Measurements from ENCODE around the gene KRTAP10-3. TPM values are rescaled to one million over a fixed set of nuclear protein-coding genes. Genes with fewer than 3 reads are reported as not detected.
A peak's percentile ranks its signal among the peaks of the same experiment; 100 is the strongest.

Gene KRTAP10-3
- total and polyA plus RNA-seq, 2 of the 13 experiments (the other 11 are each of a cell fraction or from before 2014, with no cell fraction given): not detected

DNA sequence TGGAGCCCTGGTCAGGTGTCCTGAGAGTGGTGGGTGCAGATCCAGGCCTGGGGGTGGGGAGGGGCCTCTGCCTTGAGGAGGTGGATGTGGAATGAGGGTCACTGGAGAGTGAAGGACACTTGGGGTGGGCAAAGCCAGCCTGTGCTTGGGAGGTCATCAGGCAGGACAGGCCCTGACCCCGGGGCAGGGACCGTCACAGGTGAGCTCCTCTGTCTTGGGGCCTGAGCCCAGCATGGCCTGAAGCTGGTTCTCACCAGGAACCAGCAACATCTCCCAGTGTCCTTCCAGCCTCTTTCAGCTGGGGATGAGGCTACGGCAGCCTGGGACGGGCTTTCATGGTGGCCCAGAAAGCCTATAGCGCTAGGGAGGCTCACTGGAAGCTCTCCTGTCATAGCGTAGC, 6.5 kb downstream of the KRTAP10-3 start (continued):
- no peak for TF ChIP-seq ZNF275 (CRISPR knock-in tag; IDR thresholded peaks at IDR 0.05; ENCODE audit: borderline replicate concordance)
- TF ChIP-seq, protein P1, sequence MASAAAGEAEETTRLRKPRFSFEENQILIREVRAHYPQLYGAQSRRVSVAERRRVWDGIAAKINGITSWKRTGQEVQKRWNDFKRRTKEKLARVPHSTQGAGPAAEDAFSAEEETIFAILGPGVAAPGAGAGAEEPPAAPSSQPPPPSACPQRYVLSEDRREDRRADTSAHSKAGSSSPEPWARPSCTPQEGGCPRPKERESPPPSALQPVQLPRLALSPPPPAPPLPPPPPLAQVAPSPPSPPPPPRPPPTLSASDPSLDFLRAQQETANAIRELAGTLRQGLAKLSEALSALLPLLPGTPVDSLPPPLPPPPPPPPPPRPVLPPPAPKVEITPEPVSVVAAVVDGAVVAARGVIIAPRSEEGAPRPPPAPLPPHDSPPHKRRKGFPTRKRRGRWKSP (CRISPR knock-in tag; IDR thresholded peaks at IDR 0.05): no peak

DNA sequence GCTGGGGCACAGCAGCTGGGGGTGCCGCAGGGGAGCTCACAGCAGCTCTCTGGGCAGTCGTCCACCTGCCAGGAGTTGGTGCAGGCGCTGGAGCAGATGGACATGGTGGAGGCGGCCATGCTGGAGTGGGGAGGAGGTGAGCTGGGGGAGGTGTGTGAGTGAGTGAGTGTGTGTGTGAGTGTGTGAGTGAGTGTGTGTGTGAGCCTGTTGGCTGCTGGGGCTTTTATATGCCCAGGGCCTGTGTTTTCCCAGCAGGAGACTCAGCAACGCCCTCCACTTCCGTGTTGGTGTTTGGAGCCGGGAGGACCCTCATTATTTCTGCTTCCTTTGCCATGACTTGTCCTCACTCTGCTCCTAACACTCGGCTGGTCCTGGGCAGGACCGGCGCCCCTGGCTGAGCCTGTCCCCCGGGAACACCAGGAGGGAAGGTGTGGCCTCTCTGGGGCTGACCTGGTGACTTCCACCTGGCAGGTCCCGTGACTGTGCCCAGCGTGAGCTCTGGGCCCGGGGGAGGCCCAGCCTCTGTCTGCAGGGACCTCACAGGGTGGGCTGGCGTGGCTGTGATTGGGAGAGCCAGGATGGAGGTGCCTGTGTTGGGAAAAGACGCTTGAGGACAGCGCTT, 7.1 kb downstream of the KRTAP10-3 start, which contains the start of gene KRTAP10-2:
KRTAP10-2 (minus strand) TSS at position 166 of the 622 bp plus-strand sequence; CDS start at position 119, 47 bp downstream.
- Histone ChIP-seq H3K4me3 (replicated peaks in 1 of 3; ENCODE audit: insufficient read depth in 1 of 3, low read depth in 2 of 3, low read length in 3 of 3) (no peak within 1 kb of the TSS), H3K27me3 (ENCODE audit: control insufficient read depth in 1 of 2, insufficient read depth in 2 of 2, low read length in 2 of 2) (peaks cover 0 to 3% of the 10 kb centered on the region in 2 experiments; a peak in 2 of 5 replicates), H4K20me1 (ENCODE audit: insufficient read depth, low read length) (no peaks in the 10 kb centered on the region), H3K27ac (ENCODE audit: extremely low read length, insufficient read depth, low read length) (no peak within 1 kb of the TSS), H3K4me1 (ENCODE audit: insufficient read depth, low read length) (no peaks in the 10 kb centered on the region; the same call in 1 of the 2 replicates), H3K9me3 (ENCODE audit: low read length) (no peaks in the 10 kb centered on the region), H3K4me2 (ENCODE audit: low read depth, low read length) (no peak within 1 kb of the TSS; the same call in 1 of the 2 replicates), H3K36me3 (replicated peaks in 1 of 2; ENCODE audit: control insufficient read depth in 1 of 2, insufficient read depth in 2 of 2, low read length in 2 of 2) (no peaks in the 10 kb centered on the region), H2AFZ (ENCODE audit: low read length) (no peak within 1 kb of the TSS), H3K79me2 (ENCODE audit: insufficient read depth, low read length) (no peaks in the 10 kb centered on the region), H3K9ac (ENCODE audit: insufficient read depth, low read depth, low read length) (no peak within 1 kb of the TSS)
- DNase-seq (ENCODE audit: low spot score) (no peak), ATAC-seq (peak; percentile 40), FAIRE-seq (no peak)
- no TSS peak for BruUV-seq (replicated peaks)
- WGBS (ENCODE audit: low lambda C conversion rate): 55% methylated on average over 11 of the region's 17 CpGs
- CTCF ChIA-PET (ENCODE audit: low intra/inter-chr PET ratio, low total read pairs): no interaction called here
- in situ Hi-C loops (cut with HindIII; ENCODE audit: extremely low pct_ligation_motif_present, low pct_unique_long_range_greater_than_20kb): no loop called here
- POLR2A ChIA-PET: no interaction called here
- 0 out of 2 replicates have a peak, but pooled peaks have one; percentile 18 for TF ChIP-seq ELF1 (CRISPR knock-in tag; IDR thresholded peaks at IDR 0.05)
- no peak for TF ChIP-seq NFE2 (CRISPR knock-in tag; IDR thresholded peaks at IDR 0.05)
- no peak for TF ChIP-seq ZNF333 (CRISPR knock-in tag; IDR thresholded peaks at IDR 0.05; ENCODE audit: borderline replicate concordance)
- TF ChIP-seq, protein P2, sequence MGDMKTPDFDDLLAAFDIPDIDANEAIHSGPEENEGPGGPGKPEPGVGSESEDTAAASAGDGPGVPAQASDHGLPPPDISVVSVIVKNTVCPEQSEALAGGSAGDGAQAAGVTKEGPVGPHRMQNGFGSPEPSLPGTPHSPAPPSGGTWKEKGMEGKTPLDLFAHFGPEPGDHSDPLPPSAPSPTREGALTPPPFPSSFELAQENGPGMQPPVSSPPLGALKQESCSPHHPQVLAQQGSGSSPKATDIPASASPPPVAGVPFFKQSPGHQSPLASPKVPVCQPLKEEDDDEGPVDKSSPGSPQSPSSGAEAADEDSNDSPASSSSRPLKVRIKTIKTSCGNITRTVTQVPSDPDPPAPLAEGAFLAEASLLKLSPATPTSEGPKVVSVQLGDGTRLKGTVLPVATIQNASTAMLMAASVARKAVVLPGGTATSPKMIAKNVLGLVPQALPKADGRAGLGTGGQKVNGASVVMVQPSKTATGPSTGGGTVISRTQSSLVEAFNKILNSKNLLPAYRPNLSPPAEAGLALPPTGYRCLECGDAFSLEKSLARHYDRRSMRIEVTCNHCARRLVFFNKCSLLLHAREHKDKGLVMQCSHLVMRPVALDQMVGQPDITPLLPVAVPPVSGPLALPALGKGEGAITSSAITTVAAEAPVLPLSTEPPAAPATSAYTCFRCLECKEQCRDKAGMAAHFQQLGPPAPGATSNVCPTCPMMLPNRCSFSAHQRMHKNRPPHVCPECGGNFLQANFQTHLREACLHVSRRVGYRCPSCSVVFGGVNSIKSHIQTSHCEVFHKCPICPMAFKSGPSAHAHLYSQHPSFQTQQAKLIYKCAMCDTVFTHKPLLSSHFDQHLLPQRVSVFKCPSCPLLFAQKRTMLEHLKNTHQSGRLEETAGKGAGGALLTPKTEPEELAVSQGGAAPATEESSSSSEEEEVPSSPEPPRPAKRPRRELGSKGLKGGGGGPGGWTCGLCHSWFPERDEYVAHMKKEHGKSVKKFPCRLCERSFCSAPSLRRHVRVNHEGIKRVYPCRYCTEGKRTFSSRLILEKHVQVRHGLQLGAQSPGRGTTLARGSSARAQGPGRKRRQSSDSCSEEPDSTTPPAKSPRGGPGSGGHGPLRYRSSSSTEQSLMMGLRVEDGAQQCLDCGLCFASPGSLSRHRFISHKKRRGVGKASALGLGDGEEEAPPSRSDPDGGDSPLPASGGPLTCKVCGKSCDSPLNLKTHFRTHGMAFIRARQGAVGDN (CRISPR knock-in tag; IDR thresholded peaks at IDR 0.05): 0 out of 2 replicates have a peak, but pooled peaks have one; percentile 22
- TF ChIP-seq ZC3H13 (CRISPR knock-in tag; IDR thresholded peaks at IDR 0.05): no peak
- no peak for TF ChIP-seq MLX (CRISPR knock-in tag; IDR thresholded peaks at IDR 0.05)
- TF ChIP-seq HMGA1 (CRISPR knock-in tag; conservative IDR thresholded peaks at IDR 0.05): no peak
- no peak for TF ChIP-seq NR3C1 (CRISPR knock-in tag; IDR thresholded peaks at IDR 0.05)
- no peak for TF ChIP-seq TOPORS (CRISPR knock-in tag; IDR thresholded peaks at IDR 0.05)
- TF ChIP-seq ZNF501 (CRISPR knock-in tag; IDR thresholded peaks at IDR 0.05): no peak
- no peak for TF ChIP-seq CHD2 (IDR thresholded peaks at IDR 0.05; ENCODE audit: low read depth, low read length)
- intact Hi-C loops (cut with micrococcal nuclease; ENCODE audit: unreplicated experiment): no loop called here
